Body of pancreas (tissue), 4 donors: Measurements from ENCODE around the gene TMEM132C. TPM values are rescaled to one million over a fixed set of nuclear protein-coding genes. Genes with fewer than 3 reads are reported as not detected.

Source experiments
- ATAC-seq: fragments of 150-250 bp; one replicate; pipeline ENCODE4 v1.9.1; 2016
- DNase-seq, 4 donors: peaks; one replicate each; pipeline ENCODE4 v3.0.0-alpha.2; 2019
- H3K27ac ChIP-seq, 4 donors: fragments of 200-600 bp; sonication (generic); 1 replicate in 3 of 4; 2 replicates in 1 of 4; pipeline versions ENCODE4 v1.5.1 to v1.6.1; 2016 to 2019; ENCODE audit warnings: mild to moderate bottlenecking in 1 of 4, mixed read lengths in 1 of 4, moderate library complexity in 1 of 4
- H3K27me3 ChIP-seq, 2 donors: fragments of 200-600 bp; sonication (generic); one replicate each; pipeline ENCODE4 v1.6.0; 2016; ENCODE audit warnings: mild to moderate bottlenecking in 1 of 2
- H3K36me3 ChIP-seq, 2 donors: fragments of 200-600 bp; sonication (generic); replicated peaks in 1 of 2; 2 replicates each; pipeline ENCODE4 v1.5.1; 2016; ENCODE audit warnings: low read depth in 2 of 2; ENCODE audit not compliant: insufficient read depth in 1 of 2
- H3K4me1 ChIP-seq: fragments of 200-600 bp; sonication (generic); one replicate; pipeline ENCODE4 v1.6.0; 2016
- H3K4me3 ChIP-seq, 2 donors: fragments of 200-600 bp; sonication (generic); 1 replicate in 1 of 2; 2 replicates in 1 of 2; pipeline ENCODE4 v1.5.1; 2016 to 2019
- H3K9me3 ChIP-seq, 3 donors: fragments of 200-600 bp; sonication (generic); 1 replicate in 2 of 3; 2 replicates in 1 of 3; pipeline ENCODE4 v1.5.1; 2016
- POLR2A ChIP-seq, 3 donors: fragments of 450-650 bp; IDR thresholded peaks; one replicate each; pipeline ENCODE4 v1.6.1; 2016; ENCODE audit warnings: antibody characterized with exemption in 3 of 3, mild to moderate bottlenecking in 2 of 3
- WGBS, 2 donors: methylation state at CpG; one replicate each; pipeline ENCODE4 v1.1.5; 2017; 5-methylcytosine and 5-hydroxymethylcytosine counted together
- intact Hi-C: fragments of 100-400 bp; cut with DNase I; formaldehyde crosslinking; loops from one replicate; pipeline ENCODE4 v1.15.1; 2023
- total RNA-seq, 2 donors: library from RNA; depleted of rRNA; stranded (reverse); fragments of >200 nt; gene quantifications; one replicate each; pipeline ENCODE4 v1.1.0, GENCODE V29; 2016
- TF ChIP-seq, protein P1 (sequence below), 7 experiments: fragments of 450-650 bp in 4 of 7; fragments of 200-600 bp in 3 of 7; sonication (generic) in 3 of 7; IDR thresholded peaks; one replicate each; pipeline ENCODE4 v1.5.1; 2016 to 2019; ENCODE audit warnings: antibody characterized with exemption in 7 of 7

Gene TMEM132C
- total RNA-seq, 2 donors from 2014 or later: 4.4 to 8.2 TPM

DNA sequence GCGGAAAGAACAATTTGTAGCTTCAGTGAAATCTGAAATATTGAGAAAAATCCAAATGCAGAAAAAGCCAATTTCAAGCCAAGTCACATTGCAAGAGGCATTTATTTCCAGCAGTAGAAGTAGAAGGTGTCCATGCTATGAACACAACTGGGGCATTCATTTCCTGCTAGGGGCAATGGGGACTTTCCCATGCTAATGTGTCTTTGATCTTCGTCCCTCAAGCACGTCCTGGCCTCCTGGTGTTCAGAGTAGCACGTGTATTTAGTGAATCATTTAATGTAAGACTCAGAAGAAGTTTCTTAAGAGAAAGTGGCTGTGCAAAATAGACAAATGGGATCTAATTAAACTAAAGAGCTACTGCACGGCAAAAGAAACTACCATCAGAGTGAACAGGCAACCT, 267.9 kb downstream of the TMEM132C start:
- Histone ChIP-seq H3K36me3 (no peaks in the 10 kb centered on the region), H3K4me1 (no peaks in the 10 kb centered on the region), H3K27me3 (no peaks in the 10 kb centered on the region), H3K27ac (no peak overlapping the region), H3K9me3 (no peaks in the 10 kb centered on the region), H3K4me3 (no peak overlapping the region)
- ATAC-seq (no peak), DNase-seq (no peak)
- TF ChIP-seq, protein P1, sequence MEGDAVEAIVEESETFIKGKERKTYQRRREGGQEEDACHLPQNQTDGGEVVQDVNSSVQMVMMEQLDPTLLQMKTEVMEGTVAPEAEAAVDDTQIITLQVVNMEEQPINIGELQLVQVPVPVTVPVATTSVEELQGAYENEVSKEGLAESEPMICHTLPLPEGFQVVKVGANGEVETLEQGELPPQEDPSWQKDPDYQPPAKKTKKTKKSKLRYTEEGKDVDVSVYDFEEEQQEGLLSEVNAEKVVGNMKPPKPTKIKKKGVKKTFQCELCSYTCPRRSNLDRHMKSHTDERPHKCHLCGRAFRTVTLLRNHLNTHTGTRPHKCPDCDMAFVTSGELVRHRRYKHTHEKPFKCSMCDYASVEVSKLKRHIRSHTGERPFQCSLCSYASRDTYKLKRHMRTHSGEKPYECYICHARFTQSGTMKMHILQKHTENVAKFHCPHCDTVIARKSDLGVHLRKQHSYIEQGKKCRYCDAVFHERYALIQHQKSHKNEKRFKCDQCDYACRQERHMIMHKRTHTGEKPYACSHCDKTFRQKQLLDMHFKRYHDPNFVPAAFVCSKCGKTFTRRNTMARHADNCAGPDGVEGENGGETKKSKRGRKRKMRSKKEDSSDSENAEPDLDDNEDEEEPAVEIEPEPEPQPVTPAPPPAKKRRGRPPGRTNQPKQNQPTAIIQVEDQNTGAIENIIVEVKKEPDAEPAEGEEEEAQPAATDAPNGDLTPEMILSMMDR (IDR thresholded peaks at IDR 0.05): no peak
- TF ChIP-seq POLR2A (IDR thresholded peaks at IDR 0.05): no peak
- intact Hi-C loops: no loop called here
- 31 to 44% methylated on average over 5 of the region's 5 CpGs for WGBS, 2 donors

DNA sequence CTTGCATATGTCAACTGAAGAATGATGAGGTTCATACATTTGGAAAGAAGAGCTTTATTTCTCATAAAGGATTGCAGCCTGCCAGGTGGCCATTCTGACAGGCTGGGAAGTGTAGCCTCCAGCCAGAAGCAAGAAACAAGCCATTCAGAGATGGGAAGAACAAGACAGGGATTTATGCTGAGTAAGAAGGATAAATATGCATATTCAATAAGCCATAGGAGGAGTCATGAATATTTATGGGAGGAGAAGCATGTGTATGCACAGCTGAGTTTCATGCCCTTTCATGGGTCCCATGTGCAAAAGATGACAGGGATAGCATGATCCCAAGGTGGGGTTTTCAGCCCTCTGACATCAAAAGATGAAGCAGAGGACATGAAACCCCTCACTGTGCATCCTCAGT, 269.8 kb downstream of the TMEM132C start:
- TF ChIP-seq, protein P1 (IDR thresholded peaks at IDR 0.05): no peak
- no peak for TF ChIP-seq POLR2A (IDR thresholded peaks at IDR 0.05)

DNA sequence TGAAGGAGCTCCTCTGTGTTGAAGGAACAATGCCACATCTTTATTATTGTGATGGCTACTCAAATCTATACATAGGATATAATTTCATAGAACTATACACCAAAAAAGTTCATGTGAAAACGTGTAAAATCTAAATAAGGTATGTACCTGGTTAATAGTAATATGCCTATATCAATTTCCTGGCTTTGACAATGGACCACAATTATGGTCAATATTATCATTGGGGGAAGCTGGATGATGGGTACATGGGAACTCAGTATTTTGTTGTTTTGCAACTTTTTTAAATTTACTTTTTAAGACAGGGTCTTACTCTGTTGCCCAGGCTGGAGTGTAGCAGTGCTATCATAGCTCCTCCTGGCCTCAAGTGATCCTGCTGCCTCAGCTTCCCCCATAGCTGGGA, 270.7 kb downstream of the TMEM132C start:
- Histone ChIP-seq H3K4me3 (no peak overlapping the region), H3K36me3 (no peaks in the 10 kb centered on the region), H3K27ac (no peak overlapping the region), H3K4me1 (no peaks in the 10 kb centered on the region), H3K9me3 (no peaks in the 10 kb centered on the region), H3K27me3 (no peaks in the 10 kb centered on the region)
- TF ChIP-seq, protein P1 (IDR thresholded peaks at IDR 0.05): no peak
- no peak for TF ChIP-seq POLR2A (IDR thresholded peaks at IDR 0.05)
- WGBS, 2 donors: 24 to 45% methylated on average over 1 of the region's 1 CpG
- ATAC-seq (no peak), DNase-seq (no peak)
- intact Hi-C loops: no loop called here

More for the DNA sequence above, 269.8 kb downstream of the TMEM132C start:
- H3K27me3 ChIP-seq: no peaks in the 10 kb centered on the region
- no peak for DNase-seq
- no peak overlapping the region for H3K4me3 ChIP-seq
- no peak for ATAC-seq
- no peaks in the 10 kb centered on the region for H3K36me3 ChIP-seq
- H3K4me1 ChIP-seq: no peaks in the 10 kb centered on the region
- intact Hi-C loops: no loop called here
- H3K27ac ChIP-seq: no peak overlapping the region
- H3K9me3 ChIP-seq: no peaks in the 10 kb centered on the region

DNA sequence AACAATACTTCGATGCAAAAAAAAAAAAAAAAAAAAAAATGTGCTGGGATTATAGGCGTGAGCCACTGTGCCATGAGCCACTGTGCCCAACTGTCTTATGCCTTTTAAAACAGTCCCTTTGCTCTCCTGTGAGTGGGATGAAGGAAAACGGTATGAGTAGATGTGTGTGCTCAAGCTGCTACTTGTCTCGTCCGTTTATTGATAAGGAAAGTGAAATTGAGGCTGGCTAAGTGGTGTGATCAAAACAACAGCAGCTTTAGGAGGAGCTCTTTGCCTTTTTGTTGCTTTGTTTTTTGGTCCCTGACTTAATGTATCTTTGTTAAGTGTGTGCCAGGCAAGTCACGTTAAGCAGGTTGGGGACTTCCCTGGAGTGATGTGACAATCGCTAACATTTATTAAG, 275.9 kb downstream of the TMEM132C start:
- Histone ChIP-seq H3K9me3 (no peaks in the 10 kb centered on the region), H3K27ac (no peak overlapping the region), H3K4me1 (no peaks in the 10 kb centered on the region), H3K36me3 (no peaks in the 10 kb centered on the region), H3K4me3 (no peak overlapping the region), H3K27me3 (no peaks in the 10 kb centered on the region)
- TF ChIP-seq POLR2A (IDR thresholded peaks at IDR 0.05): no peak
- TF ChIP-seq, protein P1 (IDR thresholded peaks at IDR 0.05): no peak
- no peak for ATAC-seq
- WGBS, 2 donors: 31 to 42% methylated on average over 7 of the region's 7 CpGs
- no peak for DNase-seq
- intact Hi-C loops: no loop called here

DNA sequence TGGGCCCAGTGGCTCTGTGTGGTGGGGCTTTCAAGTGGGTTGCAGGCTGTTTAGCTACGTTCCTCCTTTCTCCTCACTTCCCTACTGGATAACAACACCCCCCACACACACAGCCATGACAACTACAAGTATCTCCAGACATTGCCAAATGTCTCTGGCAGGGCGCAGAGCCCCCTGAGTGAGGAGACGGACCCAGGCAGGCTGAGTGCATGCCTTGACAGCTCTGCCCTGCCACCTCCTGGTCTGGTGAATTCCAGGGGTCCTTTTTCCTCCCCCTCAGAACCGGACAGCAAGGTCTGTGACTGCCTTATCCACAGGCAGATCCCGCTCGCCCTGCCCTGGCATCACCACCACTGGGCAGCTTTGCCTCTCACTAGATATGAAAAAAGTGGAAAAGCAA, 276.5 kb downstream of the TMEM132C start:
- Histone ChIP-seq H3K27me3 (no peaks in the 10 kb centered on the region), H3K36me3 (no peaks in the 10 kb centered on the region), H3K9me3 (no peaks in the 10 kb centered on the region), H3K4me3 (no peak overlapping the region), H3K4me1 (no peaks in the 10 kb centered on the region), H3K27ac (no peak overlapping the region)
- TF ChIP-seq, protein P1 (IDR thresholded peaks at IDR 0.05): no peak
- no peak for TF ChIP-seq POLR2A (IDR thresholded peaks at IDR 0.05)
- ATAC-seq (no peak), DNase-seq (no peak)
- WGBS, 2 donors: 39 to 51% methylated on average over 6 of the region's 6 CpGs
- intact Hi-C loops: no loop called here
